Superior temporal gyrus (tissue), 1 donor: ENCODE data around the gene PRKCH.

ENCODE experiments used
- DNase-seq: peaks from one replicate; pipeline ENCODE4 v3.0.0-alpha.2; 2016; ENCODE audit errors: extremely low spot score

PRKCH gene

DNA sequence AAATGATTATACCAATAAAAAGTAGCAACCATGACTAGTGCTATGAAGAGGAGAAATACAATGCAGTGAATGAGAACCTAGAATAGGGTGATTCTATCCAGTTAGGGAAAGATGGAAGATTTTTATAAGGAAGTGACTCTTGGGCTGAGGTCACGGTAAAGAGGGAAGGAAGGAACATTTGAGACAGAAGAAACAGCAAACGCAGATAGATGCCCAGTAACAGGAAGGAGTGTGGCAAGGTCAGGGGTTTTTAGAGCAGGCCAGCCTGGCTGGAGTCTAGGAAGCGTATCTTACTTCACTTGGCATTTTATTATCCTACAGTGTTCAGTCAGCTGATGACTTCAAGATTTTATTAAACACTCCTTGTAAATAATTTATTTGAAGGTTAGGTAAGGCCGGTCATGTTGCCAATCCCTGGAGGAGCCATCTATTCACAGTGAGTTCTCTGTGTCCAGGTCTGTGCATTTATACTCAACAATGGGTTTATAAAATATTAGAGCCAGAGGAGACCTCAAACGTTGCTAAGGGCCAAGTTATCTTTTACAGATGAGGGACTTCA lies 170.6 kb downstream of the PRKCH start:
- DNase-seq, result no peak

DNA sequence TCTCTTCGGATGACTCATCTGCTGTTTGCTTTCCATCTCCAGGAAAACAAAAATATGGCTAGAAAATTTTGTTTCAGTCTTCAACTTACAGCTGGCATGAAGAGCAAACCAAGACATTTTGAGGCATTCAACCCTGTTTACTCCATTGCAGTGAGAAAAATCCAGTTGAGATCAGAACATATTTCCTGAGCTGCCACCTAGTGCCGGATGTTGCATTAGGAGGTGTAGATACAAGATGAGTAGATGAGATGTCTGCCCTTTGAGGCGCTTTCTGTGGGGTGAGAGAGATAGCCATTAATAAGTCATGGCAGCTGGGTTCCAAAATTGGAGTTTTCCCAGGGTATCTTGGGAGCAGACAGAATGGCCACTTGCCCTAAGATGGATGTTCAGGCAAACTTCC lies 171.1 kb downstream of the PRKCH start:
- DNase-seq, result no peak

DNA sequence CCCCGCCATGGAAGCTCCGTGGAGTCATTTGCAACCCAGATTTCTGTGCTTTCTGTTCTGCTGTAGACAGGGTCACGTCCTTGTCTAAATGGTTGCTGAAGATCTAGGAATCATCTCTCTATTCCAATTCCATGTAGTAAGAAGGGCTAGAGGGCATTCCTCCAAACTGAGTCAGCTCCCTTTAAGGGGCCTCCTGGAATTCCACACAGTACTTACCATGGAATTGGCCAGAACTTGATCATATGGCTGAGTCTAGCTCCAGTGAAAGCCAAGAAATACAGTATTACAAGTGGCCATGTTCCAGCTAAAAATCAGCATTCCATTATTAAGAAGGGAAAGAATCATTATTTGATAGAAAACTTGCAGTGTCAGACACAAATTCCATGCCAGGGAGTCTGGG lies 171.9 kb downstream of the PRKCH start:
- DNase-seq, result no peak

DNA sequence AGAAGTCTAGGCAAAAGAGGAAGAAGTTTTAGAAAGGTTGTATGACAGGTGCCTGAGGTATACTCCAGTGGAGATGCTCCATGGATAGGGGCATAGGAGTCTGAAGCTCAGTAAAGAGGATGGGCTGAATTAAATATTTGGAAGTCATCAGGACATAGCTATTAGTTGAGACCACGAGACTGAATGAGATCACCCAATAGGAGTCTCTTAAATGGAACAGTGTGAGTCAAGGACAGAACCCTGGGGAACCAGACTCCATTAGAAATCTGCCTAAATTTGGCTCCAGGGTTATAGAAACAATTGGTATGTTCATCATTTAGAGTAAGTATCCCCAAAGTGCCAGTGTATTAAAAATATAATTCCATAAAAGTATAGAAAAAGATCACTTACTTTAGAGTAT lies 172.6 kb downstream of the PRKCH start:
- no peak for DNase-seq

DNA sequence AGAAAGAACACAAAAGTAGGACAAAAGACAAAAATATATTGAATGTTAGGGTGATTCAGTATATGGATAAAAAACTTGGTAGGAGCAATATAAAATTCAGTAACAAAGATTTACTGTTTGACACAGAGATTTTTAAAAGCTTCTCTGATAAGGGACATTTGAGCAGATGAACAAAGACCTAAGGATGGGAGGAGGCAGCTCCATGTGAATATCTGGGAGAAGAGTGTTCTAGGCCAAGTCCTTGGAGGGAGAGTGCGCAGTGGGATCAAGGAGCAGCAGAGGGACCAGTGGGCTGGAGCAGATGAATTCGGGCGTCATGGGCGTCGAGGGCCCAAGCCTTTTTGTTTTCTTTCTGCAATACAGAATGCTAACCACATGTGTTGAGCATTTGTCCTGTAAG lies 174.4 kb downstream of the PRKCH start:
- DNase-seq, result no peak

DNA sequence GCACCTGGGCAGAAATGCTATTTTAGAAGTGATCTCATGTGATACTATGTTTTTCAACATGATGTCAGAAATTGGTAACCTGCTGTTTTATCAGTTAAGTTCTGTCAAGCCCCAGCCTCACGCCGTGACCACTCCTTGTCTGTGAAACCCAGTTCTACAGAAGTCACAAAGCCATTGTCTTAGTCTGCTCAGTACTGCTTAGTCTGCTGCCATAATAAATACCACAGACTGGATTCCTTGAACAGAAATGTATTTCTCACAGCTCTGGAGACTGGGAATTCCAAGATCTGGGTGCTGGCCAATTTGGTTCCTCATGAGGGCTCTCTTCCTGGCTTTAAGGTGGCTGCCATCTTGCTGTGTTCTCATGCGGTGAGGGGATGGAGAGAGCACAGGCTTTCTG lies 176.9 kb downstream of the PRKCH start:
- no peak for DNase-seq

DNA sequence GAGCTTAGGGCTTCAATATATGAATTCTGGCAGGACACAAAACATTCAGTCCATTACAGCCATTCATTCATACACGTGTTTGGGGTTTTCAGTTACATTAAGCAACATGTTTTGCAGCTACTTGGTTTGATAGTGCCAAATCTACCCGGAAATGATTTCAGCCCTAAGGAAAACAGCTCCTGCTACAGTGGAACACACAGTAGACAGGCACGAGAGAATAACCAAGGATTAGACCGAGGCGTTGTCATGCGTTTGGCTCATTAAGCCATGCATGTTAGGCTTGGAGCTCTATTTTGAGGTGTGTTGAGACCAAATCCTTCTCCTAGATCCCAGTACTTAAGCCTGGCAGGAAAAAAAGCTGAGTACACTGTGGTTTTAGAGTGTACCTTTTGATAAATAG lies 177.4 kb downstream of the PRKCH start:
- DNase-seq, result no peak

DNA sequence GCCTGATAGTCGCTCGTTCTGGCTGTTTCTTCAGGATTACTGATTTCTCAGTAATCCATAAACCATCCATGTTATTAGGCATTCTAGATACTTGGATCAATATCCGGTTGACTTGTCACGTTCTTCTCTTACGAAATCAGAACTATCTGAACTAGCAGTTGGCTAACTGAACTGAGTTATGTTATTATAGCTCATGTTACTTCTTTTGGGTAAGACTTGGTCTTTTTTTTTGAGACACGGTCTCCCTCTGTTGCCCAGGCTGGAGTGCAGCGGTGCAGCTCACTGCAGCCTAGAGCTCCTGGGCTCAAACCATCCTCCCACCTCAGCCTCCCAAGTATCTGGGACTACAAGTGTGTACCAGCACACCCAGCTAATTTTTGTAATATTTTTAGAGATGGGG lies 178.6 kb downstream of the PRKCH start:
- DNase-seq, result no peak

DNA sequence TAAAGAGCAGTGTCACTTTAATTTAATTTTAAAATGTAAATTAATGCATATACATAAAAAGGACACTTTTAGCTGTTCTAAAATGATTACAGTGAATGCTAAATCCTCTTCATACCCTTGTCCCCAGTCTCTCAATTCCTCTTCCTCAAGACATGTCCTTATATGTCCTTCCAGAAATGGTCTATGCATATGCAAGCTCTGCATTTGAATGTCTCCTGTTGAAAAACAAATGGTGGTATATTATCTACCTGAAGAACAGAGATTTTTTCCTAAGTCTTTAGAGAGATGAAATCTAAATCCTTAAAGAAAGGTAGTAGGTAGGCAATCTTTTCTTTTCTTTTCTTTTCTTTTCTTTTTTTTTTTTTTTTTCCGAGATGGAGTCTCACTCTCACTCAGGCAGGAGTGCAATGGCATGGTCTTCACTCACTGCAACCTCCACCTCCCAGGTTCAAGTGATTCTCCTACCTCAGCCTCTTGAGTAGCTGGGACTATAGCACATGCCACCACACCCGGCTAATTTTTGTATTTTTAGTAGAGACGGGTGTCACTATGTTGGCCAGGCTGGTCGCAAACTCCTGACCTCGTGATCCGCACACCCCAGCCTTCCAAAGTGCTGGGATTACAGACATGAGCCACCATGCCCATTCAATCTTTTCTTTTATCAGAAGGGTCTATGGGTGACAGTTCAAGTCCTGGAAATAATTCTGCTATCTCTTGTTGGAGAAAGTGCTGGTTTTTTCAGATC lies 180.5 kb downstream of the PRKCH start:
- DNase-seq, result no peak

DNA sequence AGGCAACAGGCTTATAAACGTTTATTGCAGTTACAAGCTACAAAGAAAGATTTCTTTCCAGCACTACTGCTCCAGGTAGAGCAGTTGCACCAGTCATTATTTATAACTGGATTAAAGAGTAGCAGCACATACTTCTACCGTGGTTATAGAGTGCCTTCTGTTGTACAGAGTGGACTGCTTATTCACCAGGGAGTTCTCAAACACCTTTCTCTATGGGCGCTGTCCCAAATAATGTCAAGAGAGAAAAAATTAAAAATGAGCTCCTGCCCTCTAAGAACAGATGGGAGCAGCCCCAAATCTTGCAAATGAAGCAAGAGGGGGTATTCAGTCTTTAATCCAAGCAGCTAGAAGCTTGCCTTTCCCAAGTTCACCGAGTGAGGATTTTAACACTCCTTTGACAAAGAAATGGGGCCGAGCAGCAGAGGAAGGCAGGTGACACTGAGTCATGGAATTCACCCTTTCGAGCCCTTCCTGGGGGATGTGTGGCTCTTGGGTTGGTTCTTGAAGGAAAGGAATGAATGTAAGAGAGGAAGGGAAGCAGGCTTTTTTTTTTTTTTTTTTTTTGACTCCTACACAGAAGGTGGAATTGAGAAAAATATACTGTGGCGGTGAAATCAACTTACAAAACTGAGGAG lies 181.2 kb downstream of the PRKCH start:
- DNase-seq, result no peak

DNA sequence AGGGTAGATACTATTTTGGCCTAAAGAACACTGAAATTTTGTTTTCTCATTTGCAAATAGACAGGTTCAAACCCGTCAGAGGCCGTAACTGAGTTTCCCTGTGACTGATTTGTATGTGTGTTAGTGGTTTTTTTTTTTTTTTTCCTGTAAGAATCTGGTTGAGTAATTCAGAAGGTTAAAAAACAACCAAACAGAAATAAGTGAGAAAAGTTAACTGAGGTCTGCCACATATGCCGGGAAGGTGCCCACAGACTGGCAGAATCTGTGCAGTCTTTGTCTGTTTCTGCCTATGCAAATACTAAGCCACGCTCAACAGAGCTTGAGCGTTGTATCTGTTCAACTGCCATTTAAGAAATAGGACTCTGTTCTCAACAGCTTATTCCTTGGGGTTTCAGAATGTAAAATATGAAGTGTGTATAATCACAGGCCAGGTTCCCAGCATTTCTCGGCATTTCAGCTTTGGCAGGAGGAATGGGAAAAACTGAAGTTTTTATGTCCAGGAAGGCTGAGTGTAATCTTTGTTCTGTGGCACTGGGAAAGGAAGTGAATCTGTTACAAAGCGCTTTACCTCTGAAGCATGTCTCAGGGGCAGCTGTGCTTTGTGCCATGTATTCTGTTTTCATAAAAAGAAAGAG lies 181.9 kb downstream of the PRKCH start:
- DNase-seq, result no peak

DNA sequence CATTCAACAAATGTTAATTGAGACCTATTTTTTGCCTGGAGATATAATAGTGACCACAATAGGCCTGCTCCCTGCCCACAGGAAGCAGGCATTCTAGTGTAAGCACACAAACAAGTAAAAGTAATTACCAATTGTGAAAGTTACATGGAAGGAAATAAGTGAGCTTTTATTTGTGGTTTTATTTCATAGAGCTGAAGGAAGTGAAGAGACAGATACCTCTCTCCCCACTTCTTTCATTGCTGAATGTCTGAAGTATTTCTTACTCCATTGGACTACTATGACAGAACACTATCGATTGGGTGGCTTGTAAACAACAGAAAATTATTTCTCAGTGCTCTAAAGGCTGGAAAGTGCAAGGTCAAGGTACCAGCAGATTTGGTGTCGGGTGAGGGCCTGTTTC lies 183.5 kb downstream of the PRKCH start:
- no peak for DNase-seq

DNA sequence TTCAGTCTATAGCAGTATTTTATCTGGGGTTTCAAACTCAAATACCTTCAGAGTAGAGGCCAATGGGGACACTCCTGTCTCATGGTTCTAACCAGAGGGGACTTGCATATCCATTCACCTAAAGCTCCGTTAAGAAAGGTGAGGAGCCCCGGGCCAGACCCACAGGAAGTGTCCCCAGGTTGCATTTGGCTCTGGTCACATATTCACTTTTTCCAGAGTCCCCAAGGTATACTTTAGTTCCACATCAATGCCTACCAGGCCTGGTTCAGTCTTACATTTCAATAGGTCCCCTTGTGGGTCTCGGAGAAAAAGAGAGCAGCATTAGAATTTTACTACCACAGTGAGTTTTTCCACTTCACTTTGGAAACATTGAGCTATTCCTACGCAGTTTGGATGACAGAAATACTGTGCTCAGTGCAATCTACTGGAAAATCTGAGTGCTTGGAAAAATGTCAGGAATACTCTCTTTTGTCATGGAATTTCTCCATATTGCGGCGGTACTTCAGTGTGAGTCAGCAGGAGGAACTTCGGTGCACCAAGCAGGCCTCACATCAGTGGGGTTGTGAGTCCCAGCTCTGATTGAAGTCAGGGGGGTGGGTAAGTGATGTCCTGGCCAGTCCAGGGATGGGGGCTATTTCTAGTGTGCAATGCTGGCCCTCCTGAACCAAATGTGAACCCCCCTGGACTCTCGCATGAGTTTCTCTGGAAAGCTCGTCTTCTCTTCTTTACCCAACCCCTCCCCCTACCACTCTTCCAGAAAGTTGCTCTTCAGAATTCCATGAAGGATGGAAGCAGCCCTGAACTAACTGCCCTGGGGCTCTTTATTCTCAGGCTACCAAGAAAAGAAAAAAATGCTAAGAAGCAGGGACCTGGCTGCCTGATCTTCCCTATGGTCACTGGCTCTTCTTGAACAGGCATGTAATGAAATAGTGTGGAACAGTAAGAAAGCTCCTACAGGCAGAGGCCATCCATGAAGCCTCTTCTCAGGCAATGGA lies 184.7 kb downstream of the PRKCH start:
- DNase-seq, result no peak

DNA sequence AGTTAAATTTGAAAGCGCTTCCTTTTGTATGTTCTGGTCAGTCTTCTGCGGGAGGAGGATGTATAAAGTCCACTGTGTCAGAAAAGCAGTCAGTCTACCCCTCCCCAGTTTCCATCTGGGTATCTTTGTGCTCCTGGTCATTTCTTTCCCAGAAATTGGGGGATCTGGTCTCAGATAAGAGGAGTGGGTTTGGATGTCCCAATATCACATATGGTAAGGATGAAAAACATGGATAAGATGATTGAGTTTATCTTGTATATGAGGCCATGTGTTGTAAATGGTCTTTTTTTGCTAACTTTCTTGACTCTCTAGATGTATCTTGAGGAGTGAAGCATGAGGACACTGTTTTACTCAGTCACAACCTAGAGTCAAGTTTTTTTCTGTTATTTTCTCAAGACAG lies 187.1 kb downstream of the PRKCH start:
- no peak for DNase-seq

DNA sequence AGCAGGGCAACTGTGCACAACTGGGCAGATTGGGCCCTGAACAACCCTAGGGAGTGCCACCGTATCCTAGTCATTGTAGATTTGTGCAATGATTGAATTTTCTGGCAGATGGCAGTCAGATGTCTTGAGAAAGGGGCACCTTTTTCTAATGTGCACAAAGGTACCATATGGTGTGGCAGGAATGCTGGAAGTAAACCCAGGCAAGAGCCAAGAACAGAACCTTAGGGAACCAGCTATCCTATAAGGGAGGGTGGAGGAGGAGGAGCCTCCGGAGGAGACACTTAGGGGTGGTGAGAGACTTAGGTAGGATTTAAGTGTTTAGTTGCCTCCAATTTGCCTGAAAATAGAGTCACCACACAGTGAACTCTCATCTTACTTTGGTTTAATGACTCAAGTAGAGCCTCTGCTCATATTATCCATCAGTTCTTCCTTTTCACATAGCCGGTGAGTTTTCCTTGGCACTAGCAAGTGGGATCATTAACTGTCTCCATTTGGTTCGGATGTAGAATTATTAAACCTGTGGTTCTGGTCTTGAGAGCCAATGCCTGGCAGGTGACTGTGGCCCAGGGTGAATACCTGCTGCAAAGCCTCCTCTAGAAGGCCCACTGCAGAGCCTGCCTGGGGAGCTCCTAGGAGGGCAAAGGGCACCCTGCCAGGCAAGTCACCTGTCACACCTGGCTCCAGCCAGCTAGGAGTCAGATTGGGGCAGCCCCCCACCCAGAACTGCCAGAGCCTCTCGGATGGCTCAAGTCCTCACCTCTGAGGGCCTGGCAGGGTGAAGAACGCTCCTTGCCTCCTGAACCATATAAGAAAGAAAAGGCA lies 189.6 kb downstream of the PRKCH start:
- no peak for DNase-seq

DNA sequence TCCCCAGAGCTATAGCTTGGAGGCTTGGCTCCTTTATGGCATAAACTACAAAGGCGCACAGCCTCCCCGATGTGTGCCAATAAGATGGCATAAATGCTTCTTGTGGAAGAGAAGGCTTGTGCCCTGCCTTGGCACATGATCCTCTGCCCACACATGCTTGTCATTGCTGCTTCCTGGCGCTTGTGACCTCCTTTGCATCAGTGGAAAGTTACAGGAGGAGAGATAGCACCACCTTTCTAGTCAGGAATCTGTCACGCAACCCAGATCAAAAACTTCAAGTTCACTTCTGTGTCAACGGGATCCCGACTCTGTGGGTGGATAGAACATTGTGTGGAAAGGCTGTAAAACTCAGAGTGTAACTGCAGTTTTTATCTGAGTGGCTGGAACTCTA lies 190.2 kb downstream of the PRKCH start:
- no peak for DNase-seq

DNA sequence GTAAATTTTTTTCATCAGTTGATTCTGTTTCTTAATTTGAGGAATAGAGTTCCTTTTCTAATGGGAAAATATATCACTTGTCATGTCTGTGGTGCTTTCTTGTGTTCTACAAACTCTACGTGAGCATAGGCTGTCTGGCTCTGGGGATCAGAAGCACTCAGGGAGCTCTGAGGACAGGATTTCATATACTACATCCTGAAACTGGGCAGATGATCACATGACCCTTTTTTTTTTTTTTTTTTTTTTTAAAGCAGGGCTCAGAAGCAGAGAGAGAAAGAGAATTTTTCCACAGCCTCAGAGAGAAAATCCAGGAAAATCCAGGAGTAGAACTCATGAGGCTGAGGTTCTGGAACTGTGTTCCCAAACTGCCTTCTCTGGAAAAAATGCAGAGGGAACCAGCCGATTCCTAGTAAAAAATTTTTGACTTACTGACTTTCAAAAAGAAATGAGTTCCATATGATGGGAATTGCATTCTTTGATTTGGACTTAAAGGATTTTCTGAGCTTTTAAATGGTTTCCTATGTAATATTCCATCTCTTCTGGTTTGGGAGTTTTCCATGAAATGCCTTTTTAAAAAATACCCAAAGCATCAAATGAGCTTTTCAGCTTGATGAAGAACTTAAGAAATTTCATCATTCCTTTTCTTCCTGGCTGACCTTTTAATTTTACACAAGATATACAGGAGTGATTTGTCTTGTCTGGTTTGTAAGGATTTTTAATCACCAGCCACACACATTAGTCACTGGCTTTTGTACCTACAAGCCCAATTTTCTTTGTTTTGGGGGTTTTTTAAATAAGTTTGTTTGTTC lies 190.9 kb downstream of the PRKCH start:
- DNase-seq, result no peak

DNA sequence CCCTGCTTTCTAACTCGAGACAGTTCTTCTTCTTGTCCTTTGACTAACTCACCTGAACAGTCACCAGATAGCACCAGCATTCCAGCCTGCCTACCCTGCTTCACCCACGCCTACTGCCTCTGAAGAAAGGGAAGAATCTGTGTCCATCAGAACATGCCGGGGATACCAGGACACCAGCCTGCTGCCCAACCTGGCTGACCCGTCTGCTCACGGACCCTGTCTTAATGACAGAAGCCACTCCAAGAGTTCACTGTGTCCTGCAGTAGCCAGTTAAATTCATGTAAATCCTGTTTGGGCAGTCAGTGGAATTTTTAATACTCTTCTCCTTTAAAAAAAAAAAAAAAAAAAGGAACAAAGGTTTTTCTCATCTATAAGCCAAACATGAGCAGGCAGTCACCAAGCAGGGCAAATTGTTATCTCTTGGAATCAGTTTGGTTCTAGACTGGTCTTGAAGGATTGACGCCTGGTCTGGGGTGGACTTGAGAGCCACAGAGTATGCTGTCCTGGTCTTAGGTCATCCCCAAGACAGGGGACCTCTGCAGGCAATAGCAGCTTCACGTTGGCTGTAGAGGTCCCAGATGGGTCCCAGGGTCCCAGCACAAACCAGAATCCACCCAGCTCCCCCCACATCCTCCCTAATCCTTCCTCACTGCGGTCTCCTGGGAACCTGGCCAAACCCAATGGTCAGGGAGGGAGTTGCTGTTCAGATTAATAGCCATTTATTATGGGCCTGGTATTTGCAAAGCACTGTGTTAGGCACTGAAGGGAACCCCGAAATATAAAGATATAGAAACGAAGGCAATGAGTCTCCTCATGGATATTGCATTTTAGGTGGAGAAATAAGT lies 192.8 kb downstream of the PRKCH start:
- no peak for DNase-seq

DNA sequence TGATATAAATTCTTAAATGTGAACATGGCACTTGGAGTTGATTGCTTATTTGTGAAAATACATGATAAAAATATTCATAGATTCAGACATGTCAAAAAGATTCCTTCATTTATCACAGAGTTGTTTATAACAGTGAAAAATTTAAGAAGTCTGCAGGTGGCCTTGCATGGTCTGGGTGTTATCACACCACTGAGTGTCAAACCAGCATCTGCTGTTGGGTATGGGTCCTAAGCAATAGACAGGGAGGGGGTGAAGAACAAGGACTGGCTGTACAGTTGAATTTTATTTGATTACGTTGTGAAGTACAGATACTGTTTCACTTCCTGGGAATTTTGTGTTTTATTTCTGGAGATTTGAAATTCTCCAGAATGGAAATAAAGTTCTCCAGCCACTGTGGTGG lies 193.5 kb downstream of the PRKCH start:
- no peak for DNase-seq
